HEK293T (cell line): ENCODE measurements around the gene ATF5.
"Not testable (repeated sequence)": the region's sequence is repeated elsewhere in the genome, so short reads cannot be mapped to it uniquely, and the experiment has no call there.

Source experiments
- CTCF ChIA-PET: fragments of 350-600 bp; formaldehyde crosslinking; extraction: SDS; loops from one replicate; lab custom pipeline; 2021; ENCODE audit warnings: antibody characterized with exemption, inconsistent platforms; lab: Yijun Ruan, JAX
- POLR2A ChIA-PET: fragments of 350-600 bp; formaldehyde crosslinking; extraction: SDS; loops from one replicate; lab custom pipeline; 2020; ENCODE audit warnings: antibody characterized with exemption, inconsistent platforms; lab: Yijun Ruan, JAX
- DNase-seq: peaks from one replicate; pipeline ENCODE4 v3.0.0; 2012; ENCODE audit warnings: mixed read lengths; ENCODE audit errors: extremely low spot score
- ARNT ChIP-seq: fragments of 450-650 bp; IDR thresholded peaks from 2 replicates; pipeline ENCODE4 v1.6.1; 2017; ENCODE audit warnings: mild to moderate bottlenecking
- BHLHE40 ChIP-seq: fragments of 450-650 bp; IDR thresholded peaks from 2 replicates; pipeline ENCODE4 v1.6.1; 2016; ENCODE audit warnings: mild to moderate bottlenecking, moderate library complexity, borderline replicate concordance
- CTBP1 ChIP-seq: fragments of 450-650 bp; IDR thresholded peaks from 2 replicates; pipeline ENCODE4 v1.6.1; 2016; ENCODE audit warnings: borderline replicate concordance
- ELF4 ChIP-seq: fragments of 450-650 bp; IDR thresholded peaks from 2 replicates; pipeline ENCODE4 v1.6.1; 2017; ENCODE audit warnings: antibody characterized with exemption
- FOXA1 ChIP-seq: fragments of 450-650 bp; IDR thresholded peaks from 2 replicates; pipeline ENCODE4 v1.6.1; 2016; ENCODE audit warnings: mild to moderate bottlenecking
- FOXK2 ChIP-seq: fragments of 450-650 bp; IDR thresholded peaks from 2 replicates; pipeline ENCODE4 v1.6.1; 2016; ENCODE audit warnings: mild to moderate bottlenecking
- FOXM1 ChIP-seq: fragments of 450-650 bp; IDR thresholded peaks from 2 replicates; pipeline ENCODE4 v1.6.1; 2017; ENCODE audit warnings: mild to moderate bottlenecking, borderline replicate concordance
- HDGF ChIP-seq: fragments of 450-650 bp; IDR thresholded peaks from 2 replicates; pipeline ENCODE4 v1.6.1; 2017; ENCODE audit warnings: antibody characterized with exemption, borderline replicate concordance
- L3MBTL2 ChIP-seq: fragments of 450-650 bp; conservative IDR thresholded peaks from 2 replicates; pipeline ENCODE4 v1.6.1; 2016; ENCODE audit warnings: mild to moderate bottlenecking
- LEF1 ChIP-seq: fragments of 450-650 bp; IDR thresholded peaks from 2 replicates; pipeline ENCODE4 v1.6.1; 2017; ENCODE audit warnings: mild to moderate bottlenecking, borderline replicate concordance
- NFRKB ChIP-seq: fragments of 450-650 bp; IDR thresholded peaks from 2 replicates; pipeline ENCODE4 v1.6.1; 2016; ENCODE audit warnings: mild to moderate bottlenecking, moderate library complexity
- PKNOX1 ChIP-seq: fragments of 450-650 bp; IDR thresholded peaks from 2 replicates; pipeline ENCODE4 v1.6.1; 2016
- SP1 ChIP-seq: fragments of 450-650 bp; IDR thresholded peaks from 2 replicates; pipeline ENCODE4 v1.6.1; 2017
- SUZ12 ChIP-seq: fragments of 450-650 bp; IDR thresholded peaks from 2 replicates; pipeline ENCODE4 v1.6.1; 2016; ENCODE audit warnings: mild to moderate bottlenecking
- TARDBP ChIP-seq: fragments of 450-650 bp; IDR thresholded peaks from 2 replicates; pipeline ENCODE4 v1.6.1; 2016
- ZNF384 ChIP-seq: fragments of 450-650 bp; IDR thresholded peaks from 2 replicates; pipeline ENCODE4 v1.6.1; 2016

ATF5 gene

GRCh38 chr19:49921871-49922795 lies 6.9 kb upstream of the ATF5 start:
- CTCF ChIA-PET: no interaction called here
- POLR2A ChIA-PET: interaction anchor here (1.1 to 3.8 kb wide), 2 partner anchors 7 to 35 kb away, joined by 3 to 27 read pairs; partner anchors contain the start of genes ATF5 and NUP62
- TF ChIP-seq HDGF (no peak), TARDBP (no peak), SP1 (no peak), SUZ12 (no peak), CTBP1 (no peak)
- no peak for DNase-seq

GRCh38 chr19:49923055-49924003 lies 5.7 kb upstream of the ATF5 start:
- no peak for TF ChIP-seq ARNT
- TF ChIP-seq FOXK2: no peak
- TF ChIP-seq FOXA1: no peak
- no peak for TF ChIP-seq L3MBTL2
- no peak for TF ChIP-seq SP1
- TF ChIP-seq LEF1: no peak
- no peak for TF ChIP-seq ZNF384
- no peak for TF ChIP-seq TARDBP
- no peak for TF ChIP-seq CTBP1
- TF ChIP-seq FOXM1: no peak
- TF ChIP-seq HDGF: no peak
- TF ChIP-seq ELF4: no peak
- TF ChIP-seq NFRKB: no peak
- no peak for TF ChIP-seq BHLHE40
- TF ChIP-seq SUZ12: no peak
- no peak for TF ChIP-seq PKNOX1
- CTCF ChIA-PET: no interaction called here
- no peak for DNase-seq
- POLR2A ChIA-PET: interaction anchor here (1.1 kb wide), 1 partner anchor 34 kb away, joined by 3 read pairs; no protein-coding TSS in a partner anchor

GRCh38 chr19:49924004-49924880 lies 4.8 kb upstream of the ATF5 start:
- CTCF ChIA-PET: no interaction called here
- no peak for DNase-seq
- POLR2A ChIA-PET: interaction anchor here (1.4 kb wide), 1 partner anchor 55 kb away, joined by 3 read pairs; no protein-coding TSS in a partner anchor
- TF ChIP-seq NFRKB (no peak), TARDBP (no peak), HDGF (no peak), ZNF384 (no peak), SUZ12 (no peak), ELF4 (no peak), SP1 (no peak), FOXA1 (no peak), ARNT (no peak), FOXK2 (no peak), CTBP1 (no peak), FOXM1 (no peak), BHLHE40 (no peak), L3MBTL2 (no peak), PKNOX1 (no peak), LEF1 (no peak)

GRCh38 chr19:49924881-49925210 lies 4.2 kb upstream of the ATF5 start:
- DNase-seq, CTCF ChIA-PET: not testable (repeated sequence)
- POLR2A ChIA-PET: interaction anchor here (1.4 kb wide), 1 partner anchor 56 kb away, joined by 3 read pairs; no protein-coding TSS in a partner anchor

GRCh38 chr19:49925486-49925885 lies 3.5 kb upstream of the ATF5 start:
- CTCF ChIA-PET: no interaction called here
- POLR2A ChIA-PET: no interaction called here
- DNase-seq: no peak
- TF ChIP-seq SP1 (no peak), PKNOX1 (no peak), FOXA1 (no peak), FOXM1 (no peak), BHLHE40 (no peak)
